WTC11 (cell line): ENCODE data around the gene CCDC154. TPM values are rescaled to one million over a fixed set of nuclear protein-coding genes. Genes with fewer than 3 reads are reported as not detected.

Source experiments
- ATAC-seq: fragments of 200-7000 bp; cut with Tn5 transposase; 2 replicates; pipeline ENCODE4 v1.10.0; 2021; ENCODE audit warnings: mild to moderate bottlenecking, moderate library complexity
- CTCF ChIA-PET: fragments of 300-600 bp; sonication (Branson Sonifier 250); formaldehyde crosslinking; loops from one replicate; lab custom pipeline; 2021; ENCODE audit warnings: antibody characterized with exemption; lab: Charles Lee
- POLR2A ChIA-PET: fragments of 350-600 bp; sonication (Branson Sonifier 250); formaldehyde crosslinking; loops from one replicate; lab custom pipeline; 2021; ENCODE audit warnings: antibody characterized with exemption; lab: Charles Lee
- DNase-seq: peaks from one replicate; pipeline ENCODE4 v3.0.0; 2021; ENCODE audit warnings: low spot score
- H3K27ac Mint-ChIP-seq: 2 replicates; pipeline ENCODE4 v1.8.0; 2021; ENCODE audit warnings: mixed read lengths
- H3K27me3 Mint-ChIP-seq: 2 replicates; pipeline ENCODE4 v1.8.0; 2021; ENCODE audit warnings: low read depth, mild to moderate bottlenecking, moderate library complexity, mixed read lengths
- H3K36me3 Mint-ChIP-seq: 2 replicates; pipeline ENCODE4 v1.8.0; 2021; ENCODE audit warnings: mixed read lengths
- H3K4me1 Mint-ChIP-seq: 2 replicates; pipeline ENCODE4 v1.8.0; 2022; ENCODE audit warnings: mixed read lengths
- H3K4me3 Mint-ChIP-seq: 2 replicates; pipeline ENCODE4 v1.8.0; 2021; ENCODE audit warnings: mild to moderate bottlenecking, moderate library complexity, mixed read lengths
- H3K9me3 Mint-ChIP-seq: 2 replicates; pipeline ENCODE4 v1.8.0; 2021; ENCODE audit warnings: mixed read lengths
- ATF1 ChIP-seq: sonication (generic); formaldehyde crosslinking; IDR thresholded peaks from 2 replicates; pipeline ENCODE4 v1.8.1; 2023; ENCODE audit warnings: mild to moderate bottlenecking, moderate library complexity, missing genetic modification reagents
- ATF6 ChIP-seq: sonication (generic); formaldehyde crosslinking; IDR thresholded peaks from 2 replicates; pipeline ENCODE4 v1.8.1; 2023; ENCODE audit warnings: mild to moderate bottlenecking, missing genetic modification reagents
- E2F1 ChIP-seq: sonication (generic); formaldehyde crosslinking; IDR thresholded peaks from 2 replicates; pipeline ENCODE4 v1.8.0; 2022; ENCODE audit warnings: mild to moderate bottlenecking, missing genetic modification reagents
- E2F5 ChIP-seq: sonication (generic); formaldehyde crosslinking; IDR thresholded peaks from 2 replicates; pipeline ENCODE4 v1.8.1; 2022; ENCODE audit warnings: mild to moderate bottlenecking, moderate library complexity, missing genetic modification reagents
- FOXK1 ChIP-seq: sonication (generic); formaldehyde crosslinking; IDR thresholded peaks from 2 replicates; pipeline ENCODE4 v1.8.0; 2022; ENCODE audit warnings: mild to moderate bottlenecking, moderate library complexity, missing genetic modification reagents
- FOXP1 ChIP-seq: sonication (generic); formaldehyde crosslinking; IDR thresholded peaks from 2 replicates; pipeline ENCODE4 v1.8.0; 2022; ENCODE audit warnings: missing genetic modification reagents, mild to moderate bottlenecking, moderate library complexity, borderline replicate concordance
- GABPB1 ChIP-seq: sonication (generic); formaldehyde crosslinking; IDR thresholded peaks from 2 replicates; pipeline ENCODE4 v1.8.1; 2023; ENCODE audit warnings: mild to moderate bottlenecking, missing genetic modification reagents
- GTF2I ChIP-seq: fragments of 250-450 bp; sonication (Bioruptor Pico); conservative IDR thresholded peaks from 2 replicates; pipeline ENCODE4 v1.4.0; 2021; ENCODE audit warnings: mild to moderate bottlenecking
- MAX ChIP-seq: sonication (generic); formaldehyde crosslinking; IDR thresholded peaks from 2 replicates; pipeline ENCODE4 v1.8.0; 2022; ENCODE audit warnings: mild to moderate bottlenecking, missing genetic modification reagents
- NFATC4 ChIP-seq: fragments of 250-450 bp; sonication (Bioruptor Pico); IDR thresholded peaks from 2 replicates; pipeline ENCODE4 v1.9.0; 2021; ENCODE audit warnings: mild to moderate bottlenecking
- NFYB ChIP-seq: sonication (generic); formaldehyde crosslinking; conservative IDR thresholded peaks from 2 replicates; pipeline ENCODE4 v1.8.0; 2022; ENCODE audit warnings: low read depth, missing genetic modification reagents
- NR1H2 ChIP-seq: sonication (generic); formaldehyde crosslinking; IDR thresholded peaks from 2 replicates; pipeline ENCODE4 v1.9.0; 2021; ENCODE audit warnings: mild to moderate bottlenecking, moderate library complexity, missing genetic modification reagents
- SP1 ChIP-seq: sonication (generic); formaldehyde crosslinking; conservative IDR thresholded peaks from 2 replicates; pipeline ENCODE4 v1.8.1; 2022; ENCODE audit warnings: missing genetic modification reagents
- TEAD1 ChIP-seq: sonication (generic); formaldehyde crosslinking; IDR thresholded peaks from 2 replicates; pipeline ENCODE4 v1.8.0; 2022; ENCODE audit warnings: mild to moderate bottlenecking, missing genetic modification reagents
- ZBTB21 ChIP-seq: sonication (generic); formaldehyde crosslinking; IDR thresholded peaks from 2 replicates; pipeline ENCODE4 v1.8.1; 2023; ENCODE audit warnings: mild to moderate bottlenecking, missing genetic modification reagents, borderline replicate concordance
- ZNF425 ChIP-seq: fragments of 250-450 bp; sonication (Bioruptor Pico); conservative IDR thresholded peaks from 2 replicates; pipeline ENCODE4 v1.9.0; 2021; ENCODE audit warnings: mild to moderate bottlenecking
- ZNF512 ChIP-seq: sonication (generic); formaldehyde crosslinking; IDR thresholded peaks from 2 replicates; pipeline ENCODE4 v1.8.1; 2022; ENCODE audit warnings: missing genetic modification reagents, borderline replicate concordance
- total RNA-seq: library from RNA; stranded (reverse); gene quantifications from 3 replicates; pipeline ENCODE4 v1.2.3, GENCODE V29; 2021
- TF ChIP-seq, protein P1 (sequence below): fragments of 250-450 bp; sonication (Bioruptor Pico); IDR thresholded peaks from 2 replicates; pipeline ENCODE4 v1.9.0; 2021; ENCODE audit warnings: mild to moderate bottlenecking

Gene CCDC154
- total RNA-seq, 1 experiment from 2014 or later, result 0.46 TPM

- POLR2A ChIA-PET, result interaction anchor here (0.8 to 0.9 kb wide), 2 partner anchors 51 to 299 kb away, joined by 3 read pairs; partner anchors contain the start of gene UQCC4
- CTCF ChIA-PET, result interaction anchor here (1.0 to 1.6 kb wide), 2 partner anchors 21 to 39 kb away, joined by 3 read pairs; partner anchors contain the start of gene TELO2
- DNase-seq, result no peak
These were observed 27.3 kb upstream of the CCDC154 start for GRCh38 chr16:1471569-1472194.

More at GRCh38 chr16:1471569-1472194, 27.3 kb upstream of the CCDC154 start:
- Mint-ChIP-seq H3K27ac (no peak overlapping the region), H3K4me3 (no peak overlapping the region), H3K27me3 (no peaks in the 10 kb centered on the region), H3K4me1 (peaks cover 9% of the 10 kb centered on the region), H3K36me3 (no peaks in the 10 kb centered on the region), H3K9me3 (no peaks in the 10 kb centered on the region)
- TF ChIP-seq FOXK1 (CRISPR knock-in tag), result no peak
- TF ChIP-seq ZBTB21 (CRISPR knock-in tag), result no peak
- no peak for TF ChIP-seq E2F1 (CRISPR knock-in tag)
- TF ChIP-seq, protein P1, sequence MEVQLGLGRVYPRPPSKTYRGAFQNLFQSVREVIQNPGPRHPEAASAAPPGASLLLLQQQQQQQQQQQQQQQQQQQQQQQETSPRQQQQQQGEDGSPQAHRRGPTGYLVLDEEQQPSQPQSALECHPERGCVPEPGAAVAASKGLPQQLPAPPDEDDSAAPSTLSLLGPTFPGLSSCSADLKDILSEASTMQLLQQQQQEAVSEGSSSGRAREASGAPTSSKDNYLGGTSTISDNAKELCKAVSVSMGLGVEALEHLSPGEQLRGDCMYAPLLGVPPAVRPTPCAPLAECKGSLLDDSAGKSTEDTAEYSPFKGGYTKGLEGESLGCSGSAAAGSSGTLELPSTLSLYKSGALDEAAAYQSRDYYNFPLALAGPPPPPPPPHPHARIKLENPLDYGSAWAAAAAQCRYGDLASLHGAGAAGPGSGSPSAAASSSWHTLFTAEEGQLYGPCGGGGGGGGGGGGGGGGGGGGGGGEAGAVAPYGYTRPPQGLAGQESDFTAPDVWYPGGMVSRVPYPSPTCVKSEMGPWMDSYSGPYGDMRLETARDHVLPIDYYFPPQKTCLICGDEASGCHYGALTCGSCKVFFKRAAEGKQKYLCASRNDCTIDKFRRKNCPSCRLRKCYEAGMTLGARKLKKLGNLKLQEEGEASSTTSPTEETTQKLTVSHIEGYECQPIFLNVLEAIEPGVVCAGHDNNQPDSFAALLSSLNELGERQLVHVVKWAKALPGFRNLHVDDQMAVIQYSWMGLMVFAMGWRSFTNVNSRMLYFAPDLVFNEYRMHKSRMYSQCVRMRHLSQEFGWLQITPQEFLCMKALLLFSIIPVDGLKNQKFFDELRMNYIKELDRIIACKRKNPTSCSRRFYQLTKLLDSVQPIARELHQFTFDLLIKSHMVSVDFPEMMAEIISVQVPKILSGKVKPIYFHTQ (CRISPR knock-in tag), result no peak
- no peak for TF ChIP-seq TEAD1 (CRISPR knock-in tag)
- no peak for TF ChIP-seq NFATC4 (CRISPR knock-in tag)
- no peak for TF ChIP-seq ZNF512 (CRISPR knock-in tag)
- no peak for TF ChIP-seq GABPB1 (CRISPR knock-in tag)
- no peak for TF ChIP-seq E2F5 (CRISPR knock-in tag)
- TF ChIP-seq NFYB (CRISPR knock-in tag), result no peak
- TF ChIP-seq SP1 (CRISPR knock-in tag), result no peak
- TF ChIP-seq GTF2I, result no peak
- TF ChIP-seq NR1H2 (CRISPR knock-in tag), result no peak
- no peak for TF ChIP-seq FOXP1 (CRISPR knock-in tag)
- no peak for TF ChIP-seq ZNF425 (CRISPR knock-in tag)
- TF ChIP-seq MAX (CRISPR knock-in tag), result no peak
- no peak for TF ChIP-seq ATF1 (CRISPR knock-in tag)
- TF ChIP-seq ATF6 (CRISPR knock-in tag), result no peak
- no peak for ATAC-seq
